Ovary (tissue), 9 donors: ENCODE results near the gene OCA2. TPM values are rescaled to one million over a fixed set of nuclear protein-coding genes. Genes with fewer than 3 reads are reported as not detected.

ENCODE experiments used
- DNase-seq, 5 donors: peaks; one replicate each; pipeline ENCODE4 v3.0.0-alpha.2; 2019 to 2020
- H3K27ac ChIP-seq, 2 donors: fragments of 200-600 bp; one replicate each; pipeline versions ENCODE4 v1.5.1 to v1.8.0; 2019 to 2022
- H3K27me3 ChIP-seq: fragments of 200-600 bp; one replicate; pipeline ENCODE4 v1.8.0; 2022
- H3K36me3 ChIP-seq: fragments of 200-600 bp; sonication (generic); one replicate; pipeline ENCODE4 v1.5.1; 2019
- H3K4me1 ChIP-seq: one replicate; pipeline ENCODE4 v1.8.1; 2013; ENCODE audit warnings: mild to moderate bottlenecking, moderate library complexity; ENCODE audit not compliant: insufficient read depth
- H3K4me3 ChIP-seq: fragments of 200-600 bp; sonication (generic); one replicate; pipeline ENCODE4 v1.5.1; 2017
- H3K9me3 ChIP-seq, 2 donors: fragments of 200-600 bp in 1 of 2; sonication (generic) in 1 of 2; one replicate each; pipeline versions ENCODE4 v1.5.1 to v1.8.1; 2013 to 2019; ENCODE audit warnings: mild to moderate bottlenecking in 1 of 2, moderate library complexity in 1 of 2
- EP300 ChIP-seq: sonication (generic); formaldehyde crosslinking; IDR thresholded peaks from one replicate; pipeline ENCODE4 v1.6.1; 2017; ENCODE audit warnings: antibody characterized with exemption
- POLR2A ChIP-seq: fragments of 450-650 bp; IDR thresholded peaks from one replicate; pipeline ENCODE4 v1.6.1; 2017; ENCODE audit warnings: antibody characterized with exemption, mild to moderate bottlenecking, moderate library complexity
- WGBS, 3 donors: extraction: QIAGEN DNeasy Blood & Tissue Kit in 1 of 3; methylation state at CpG; one replicate each; pipeline versions ENCODE4 v1.1.5 to v1.1.7; 2013 to 2017; 5-methylcytosine and 5-hydroxymethylcytosine counted together
- intact Hi-C, 4 donors: fragments of 100-400 bp; cut with DNase I; formaldehyde crosslinking; loops; one replicate each; pipeline versions ENCODE4 v1.11.0 to v1.15.1; 2022 to 2023
- polyA plus RNA-seq, 2 donors: library from polyadenylated mRNA; stranded (reverse); fragments of 200-250 nt in 1 of 2; fragments of 350-450 nt in 1 of 2; fragmentation: Illumina TruSeq in 1 of 2; extraction: RNeasy Lipid Tissue Mini Kit (QIAGEN cat#74804) in 1 of 2; gene quantifications; one replicate each; pipeline ENCODE4 v1.2.3, GENCODE V29; 2013 to 2014
- total RNA-seq, 7 donors: library from RNA; depleted of rRNA in 2 of 7; stranded (reverse); fragments of >200 nt in 2 of 7; fragmentation: NEBNext Ultra II Directional in 3 of 7; extraction: Animal tissue kit (Norgen Biotek cat#: 25700) in 3 of 7; gene quantifications; one replicate each; pipeline versions ENCODE4 v1.1.0 to v1.2.4, GENCODE V29; 2016 to 2023
- TF ChIP-seq, protein P1 (sequence below), 3 donors: fragments of 450-650 bp in 2 of 3; fragments of 200-600 bp in 1 of 3; IDR thresholded peaks; one replicate each; pipeline versions ENCODE4 v1.5.1 to v1.8.0; 2016 to 2022; ENCODE audit warnings: antibody characterized with exemption in 3 of 3, mild to moderate bottlenecking in 1 of 3
- donor health status: DM: no; HTN: no; CAD: no; lungs with moderate emphysema.
- donor health status: DM: no; HTN: no; CAD: no.
- donor health status: Bipolar disorder and iron deficiency.
- donor health status: DM: yes; HTN: yes; CAD: no.
- donor health status: DM: no; HTN: no; CAD: no.
- donor health status: DM: yes; HTN: yes; CAD: no.

The OCA2 gene
- total and polyA plus RNA-seq, 9 donors = 0.31 to 3.5 (median 0.68) TPM; not detected in 1

GRCh38 chr15:27865926-27866325 lies 233.2 kb downstream of the OCA2 start:
- TF ChIP-seq POLR2A (no peak), EP300 (no peak)
- TF ChIP-seq, protein P1, sequence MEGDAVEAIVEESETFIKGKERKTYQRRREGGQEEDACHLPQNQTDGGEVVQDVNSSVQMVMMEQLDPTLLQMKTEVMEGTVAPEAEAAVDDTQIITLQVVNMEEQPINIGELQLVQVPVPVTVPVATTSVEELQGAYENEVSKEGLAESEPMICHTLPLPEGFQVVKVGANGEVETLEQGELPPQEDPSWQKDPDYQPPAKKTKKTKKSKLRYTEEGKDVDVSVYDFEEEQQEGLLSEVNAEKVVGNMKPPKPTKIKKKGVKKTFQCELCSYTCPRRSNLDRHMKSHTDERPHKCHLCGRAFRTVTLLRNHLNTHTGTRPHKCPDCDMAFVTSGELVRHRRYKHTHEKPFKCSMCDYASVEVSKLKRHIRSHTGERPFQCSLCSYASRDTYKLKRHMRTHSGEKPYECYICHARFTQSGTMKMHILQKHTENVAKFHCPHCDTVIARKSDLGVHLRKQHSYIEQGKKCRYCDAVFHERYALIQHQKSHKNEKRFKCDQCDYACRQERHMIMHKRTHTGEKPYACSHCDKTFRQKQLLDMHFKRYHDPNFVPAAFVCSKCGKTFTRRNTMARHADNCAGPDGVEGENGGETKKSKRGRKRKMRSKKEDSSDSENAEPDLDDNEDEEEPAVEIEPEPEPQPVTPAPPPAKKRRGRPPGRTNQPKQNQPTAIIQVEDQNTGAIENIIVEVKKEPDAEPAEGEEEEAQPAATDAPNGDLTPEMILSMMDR (IDR thresholded peaks at IDR 0.05) = no peak
- Histone ChIP-seq H3K4me3 (no peak overlapping the region), H3K4me1 (no peaks in the 10 kb centered on the region), H3K27ac (no peak overlapping the region), H3K9me3 (no peaks in the 10 kb centered on the region), H3K27me3 (no peaks in the 10 kb centered on the region), H3K36me3 (no peaks in the 10 kb centered on the region)
- intact Hi-C loops = no loop called here
- DNase-seq = no peak
- 65 to 71% (median 70%) methylated on average over 3 of the region's 3 CpGs for WGBS, 3 donors

- H3K4me1 ChIP-seq = no peaks in the 10 kb centered on the region
- 76 to 90% (median 79%) methylated on average over 12 of the region's 12 CpGs for WGBS, 3 donors
- DNase-seq = no peak
- H3K4me3 ChIP-seq = no peak overlapping the region
- H3K9me3 ChIP-seq = no peaks in the 10 kb centered on the region
- TF ChIP-seq, protein P1 (IDR thresholded peaks at IDR 0.05) = no peak
- no peak for TF ChIP-seq EP300
- no peak for TF ChIP-seq POLR2A
- no peak overlapping the region for H3K27ac ChIP-seq
- no peaks in the 10 kb centered on the region for H3K27me3 ChIP-seq
- intact Hi-C loops = no loop called here
- H3K36me3 ChIP-seq = no peaks in the 10 kb centered on the region
These were observed 233.7 kb downstream of the OCA2 start for GRCh38 chr15:27865323-27865922.

GRCh38 chr15:27864719-27865118 lies 234.4 kb downstream of the OCA2 start:
- TF ChIP-seq, protein P1 (IDR thresholded peaks at IDR 0.05) = no peak
- TF ChIP-seq EP300 (no peak), POLR2A (no peak)

GRCh38 chr15:27864086-27864485 lies 235.0 kb downstream of the OCA2 start:
- Histone ChIP-seq H3K4me1 (no peaks in the 10 kb centered on the region), H3K36me3 (no peaks in the 10 kb centered on the region), H3K9me3 (no peaks in the 10 kb centered on the region), H3K27ac (no peak overlapping the region), H3K27me3 (no peaks in the 10 kb centered on the region), H3K4me3 (no peak overlapping the region)
- intact Hi-C loops = no loop called here
- WGBS, 3 donors = 84 to 97% (median 88%) methylated on average over 2 of the region's 2 CpGs
- DNase-seq = no peak
- TF ChIP-seq POLR2A (no peak), EP300 (no peak)
- TF ChIP-seq, protein P1 (IDR thresholded peaks at IDR 0.05) = no peak

More at GRCh38 chr15:27864719-27865118, 234.4 kb downstream of the OCA2 start:
- no peaks in the 10 kb centered on the region for H3K27me3 ChIP-seq
- 79 to 88% (median 83%) methylated on average over 8 of the region's 8 CpGs for WGBS, 3 donors
- no peak overlapping the region for H3K4me3 ChIP-seq
- no peaks in the 10 kb centered on the region for H3K9me3 ChIP-seq
- H3K36me3 ChIP-seq = no peaks in the 10 kb centered on the region
- H3K4me1 ChIP-seq = no peaks in the 10 kb centered on the region
- DNase-seq = no peak
- no peak overlapping the region for H3K27ac ChIP-seq
- intact Hi-C loops = no loop called here
